Non-pigmented ciliary epithelial cell (primary cell): ENCODE measurements around the gene CPEB3.
"Not testable (repeated sequence)": the region's sequence is repeated elsewhere in the genome, so short reads cannot be mapped to it uniquely, and the experiment has no call there.

ENCODE experiments used
- DNase-seq: peaks from one replicate; pipeline ENCODE4 v3.0.0-alpha.2; 2010; ENCODE audit warnings: low read depth

CPEB3 gene

DNA sequence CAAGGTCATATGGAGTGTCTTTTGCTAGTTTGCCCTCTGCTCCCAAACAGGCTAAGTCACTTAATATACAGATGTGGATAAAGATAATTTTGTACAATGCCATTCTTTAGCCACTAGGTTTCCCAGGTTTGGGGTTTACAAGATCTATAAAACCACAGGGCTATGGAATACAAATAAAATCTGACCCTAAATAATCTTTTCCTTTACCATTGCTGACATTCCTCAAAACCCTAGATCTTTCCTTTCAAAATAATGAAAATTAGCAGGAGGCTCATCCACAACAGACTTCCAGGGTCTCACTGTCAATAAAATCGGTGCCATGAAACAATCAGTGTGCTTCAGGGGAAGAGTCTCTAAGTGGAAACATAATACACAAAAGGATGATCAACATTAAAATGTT lies 148.4 kb downstream of the CPEB3 start:
- DNase-seq = no peak

DNA sequence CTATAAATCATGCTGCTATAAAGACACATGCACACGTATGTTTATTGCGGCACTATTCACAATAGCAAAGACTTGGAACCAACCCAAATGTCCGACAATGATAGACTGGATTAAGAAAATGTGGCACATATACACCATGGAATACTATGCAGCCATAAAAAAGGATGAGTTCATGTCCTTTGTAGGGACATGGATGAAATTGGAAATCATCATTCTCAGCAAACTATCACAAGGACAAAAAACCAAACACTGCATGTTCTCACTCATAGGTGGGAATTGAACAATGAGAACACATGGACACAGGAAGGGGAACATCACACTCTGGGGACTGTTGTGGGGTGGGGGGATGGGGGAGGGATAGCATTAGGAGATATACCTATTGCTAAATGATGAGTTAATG lies 149.7 kb downstream of the CPEB3 start:
- DNase-seq = not testable (repeated sequence)

DNA sequence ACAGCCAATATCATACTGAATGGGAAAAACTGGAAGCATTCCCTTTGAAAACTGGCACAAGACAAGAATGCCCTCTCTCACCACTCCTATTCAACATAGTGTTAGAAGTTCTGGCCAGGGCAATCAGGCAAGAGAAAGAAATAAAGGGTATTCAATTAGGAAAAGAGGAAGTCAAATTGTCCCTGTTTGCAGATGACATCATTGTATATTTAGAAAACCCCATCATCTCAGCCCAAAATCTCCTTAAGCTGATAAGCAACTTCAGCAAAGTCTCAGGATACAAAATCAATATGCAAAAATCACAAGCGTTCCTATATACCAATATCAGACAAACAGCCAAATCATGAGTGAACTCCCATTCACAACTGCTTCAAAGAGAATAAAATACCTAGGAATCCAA lies 156.8 kb downstream of the CPEB3 start:
- DNase-seq = not testable (repeated sequence)

DNA sequence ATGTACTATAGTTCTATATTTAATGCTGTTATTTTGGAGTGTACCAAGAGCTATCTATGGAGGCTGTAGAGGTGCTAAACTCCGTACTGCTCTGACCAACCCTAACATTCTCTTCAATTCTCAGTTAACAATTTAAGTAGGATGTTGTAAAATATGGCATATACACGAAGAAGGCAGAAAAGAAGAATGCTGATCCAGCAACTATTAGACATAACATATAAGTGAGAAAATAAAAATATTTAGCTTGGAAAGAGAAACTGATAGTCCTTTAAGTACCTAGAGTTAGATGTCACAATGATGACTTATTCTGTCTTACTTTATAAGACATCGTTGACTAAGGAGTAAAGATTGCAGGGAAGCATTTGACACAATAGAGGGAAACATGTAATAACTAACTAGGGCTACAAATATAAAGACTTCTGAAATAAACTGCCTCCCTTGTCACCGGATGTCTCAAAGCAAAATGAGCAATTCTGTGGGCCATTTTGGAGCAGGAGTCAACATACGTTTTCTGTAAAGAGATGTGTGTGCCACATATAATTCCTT lies 159.5 kb downstream of the CPEB3 start:
- no peak for DNase-seq

DNA sequence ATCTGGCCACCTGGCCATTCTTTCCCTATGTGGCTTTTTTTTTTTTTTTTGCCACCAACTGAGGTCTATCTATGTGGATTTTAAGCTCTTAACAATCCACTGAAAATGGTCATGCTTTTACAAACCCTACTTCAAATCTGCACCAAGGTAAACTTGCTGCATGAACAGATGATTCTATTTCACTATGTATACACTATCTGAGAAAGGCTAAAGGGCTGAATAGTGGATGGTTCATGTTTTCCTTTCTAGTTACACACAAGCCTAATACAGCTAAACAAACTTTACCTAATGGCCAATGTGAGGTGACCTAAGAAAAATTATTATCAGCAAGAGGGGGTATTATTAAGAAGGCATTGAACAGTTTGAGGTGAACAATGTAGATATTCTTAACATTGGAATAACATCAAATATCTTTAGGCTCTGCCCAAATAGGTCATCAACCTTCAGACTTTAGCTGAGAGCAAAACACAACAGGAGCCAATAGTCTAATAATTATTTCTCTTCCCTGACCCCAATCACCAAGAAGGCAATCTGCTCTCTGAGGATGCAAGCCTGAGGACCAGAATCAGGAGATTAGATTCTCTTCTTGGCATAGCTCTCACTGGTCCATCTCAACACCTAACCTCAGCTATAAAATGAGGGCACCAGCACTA lies 160.1 kb downstream of the CPEB3 start:
- DNase-seq = no peak

DNA sequence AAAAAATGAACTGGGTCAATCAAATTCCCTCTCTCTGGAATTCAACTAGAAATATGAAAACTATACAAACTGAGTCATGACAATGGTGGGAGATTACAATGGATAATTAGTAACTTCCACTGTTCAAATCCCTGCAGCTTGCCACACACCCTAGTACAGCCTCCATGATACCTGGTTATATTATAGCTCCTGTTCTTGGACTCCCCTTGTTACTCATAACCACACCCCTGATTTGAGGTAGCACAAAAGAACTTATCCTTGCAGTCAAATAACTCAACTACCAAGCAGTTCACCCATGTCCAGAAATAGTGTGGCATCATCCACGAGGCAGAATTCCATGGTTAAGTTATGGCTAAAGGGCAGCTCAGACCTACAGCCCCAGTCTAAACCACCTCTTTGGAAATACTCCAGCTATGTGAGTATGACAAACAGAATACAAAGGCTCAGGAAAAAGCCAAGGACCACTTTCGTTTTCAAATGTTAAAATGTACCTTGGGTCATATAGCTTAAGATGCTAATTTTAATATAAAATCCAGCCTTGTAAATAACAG lies 164.7 kb downstream of the CPEB3 start:
- no peak for DNase-seq

DNA sequence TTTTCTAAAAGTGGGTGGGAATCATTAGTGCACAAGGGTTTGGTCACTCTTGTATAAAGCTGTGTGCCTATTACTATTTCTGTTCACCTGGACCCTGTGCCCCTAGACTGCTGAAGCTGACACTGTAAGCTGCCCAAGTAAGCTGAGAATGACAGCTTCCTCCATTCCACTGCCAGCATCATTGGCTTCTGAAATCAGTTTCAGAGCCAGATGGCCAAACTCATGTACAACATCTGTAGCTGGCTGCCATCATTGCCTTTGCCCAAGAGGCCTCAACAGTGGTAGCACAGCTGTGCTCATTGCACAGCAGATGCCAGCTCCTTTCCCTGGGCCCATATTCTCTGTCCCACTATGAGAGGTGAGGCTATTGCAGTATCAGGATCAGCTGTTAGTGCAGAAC lies 165.7 kb downstream of the CPEB3 start:
- DNase-seq = no peak

DNA sequence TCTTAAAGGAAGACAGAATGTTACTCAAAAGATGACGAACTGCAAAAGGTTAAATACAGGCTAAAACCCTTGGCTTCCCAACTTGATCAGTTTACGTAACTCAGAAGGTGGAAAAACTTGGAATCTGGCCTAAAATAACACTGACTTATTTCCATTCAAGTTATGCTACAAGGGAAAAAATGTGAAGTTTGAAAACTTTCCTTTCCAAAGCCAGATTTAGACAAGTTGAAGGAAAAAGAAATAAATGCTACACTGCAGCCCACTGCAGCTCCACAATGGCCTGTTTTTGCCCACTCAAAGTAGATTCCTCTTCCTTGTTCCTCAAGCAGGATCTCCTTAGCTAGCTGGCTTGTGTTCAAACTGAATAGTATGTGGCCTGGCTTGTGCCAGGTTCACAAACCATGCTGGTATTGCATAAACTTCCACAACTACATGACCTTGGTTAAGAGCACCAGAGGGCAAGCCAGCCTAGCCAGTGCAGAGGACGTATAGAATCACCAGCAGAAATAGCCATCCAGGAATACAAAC lies 166.2 kb downstream of the CPEB3 start:
- DNase-seq = peak; percentile 84

DNA sequence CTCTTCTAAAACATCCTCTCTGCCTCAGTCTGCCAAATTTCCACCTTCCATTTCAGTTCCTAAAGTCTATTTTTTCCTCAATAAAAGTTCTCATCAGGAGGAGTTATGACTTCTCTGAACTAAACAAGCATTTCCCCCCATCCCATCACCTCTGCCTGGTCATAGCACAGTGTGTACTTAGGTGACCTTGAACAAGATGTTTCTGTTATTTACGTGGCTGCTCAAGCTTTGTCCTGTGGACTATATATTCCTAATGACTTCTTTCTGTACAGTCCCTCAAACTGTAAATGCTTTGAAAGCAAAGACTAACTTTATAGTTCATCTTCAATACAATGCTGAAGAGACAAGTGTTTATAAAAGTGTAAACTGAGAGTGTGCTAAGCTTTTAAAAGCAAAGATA lies 166.9 kb downstream of the CPEB3 start:
- DNase-seq = no peak

DNA sequence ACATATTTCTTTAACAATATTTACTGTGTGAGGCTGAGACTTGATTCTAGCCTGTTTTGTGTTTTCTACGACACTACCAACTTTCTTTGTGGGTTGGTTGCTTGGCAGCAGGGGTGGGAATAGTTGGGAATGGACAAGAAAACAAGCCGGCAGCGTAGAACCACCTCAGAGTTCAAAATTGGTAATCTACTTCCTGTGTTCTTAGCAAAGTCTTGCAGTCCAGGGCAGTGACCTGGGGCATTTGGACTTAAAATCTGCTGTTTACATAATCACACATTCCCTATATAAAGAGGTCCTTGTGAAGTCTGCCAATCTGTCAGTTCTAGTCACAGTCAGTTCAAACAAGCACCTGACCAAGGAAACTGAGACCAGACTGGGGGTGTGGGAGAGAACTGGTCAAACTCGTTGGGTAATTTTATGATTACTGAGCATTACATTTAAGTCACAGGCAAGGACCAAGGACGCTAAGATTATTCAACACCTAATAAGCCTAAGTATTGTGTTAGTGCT lies 167.9 kb downstream of the CPEB3 start:
- DNase-seq = no peak

DNA sequence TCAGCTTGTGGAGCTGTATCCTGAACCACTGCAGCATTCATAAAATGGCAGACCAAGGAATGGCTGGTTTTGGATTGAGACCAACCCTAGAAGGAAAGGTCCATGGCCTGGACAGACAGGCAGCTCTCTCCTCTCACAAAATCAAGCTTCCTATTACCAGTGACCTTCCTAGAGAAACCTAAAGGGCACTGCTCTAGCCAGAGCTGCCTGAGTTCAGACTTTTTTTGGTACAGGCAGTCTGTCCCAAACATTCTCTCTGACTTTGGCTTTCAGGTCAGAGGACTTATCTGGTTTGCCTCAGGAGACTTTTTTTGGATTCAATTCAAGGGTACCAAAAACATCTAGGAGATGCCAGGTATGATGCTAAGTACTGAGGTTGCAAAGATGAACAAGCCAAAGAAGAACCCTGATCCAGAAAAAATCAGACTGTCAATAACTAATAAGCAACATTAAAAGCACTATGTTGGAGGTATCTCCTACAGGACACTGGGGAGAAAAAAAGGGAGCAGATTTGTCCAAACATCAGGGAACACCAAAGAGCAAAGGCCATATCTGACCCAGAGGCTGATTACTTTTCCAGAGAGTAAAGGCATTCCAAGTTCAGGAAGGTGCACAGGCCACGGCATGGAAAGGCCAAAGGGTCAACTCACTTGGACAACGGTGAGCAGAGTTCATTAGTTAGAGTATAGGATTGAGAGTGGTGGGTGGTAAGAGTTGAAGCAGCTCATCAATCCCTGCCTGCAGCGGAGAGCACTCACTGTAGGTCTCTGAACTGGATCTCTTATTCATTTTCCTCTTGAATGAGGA lies 169.0 kb downstream of the CPEB3 start:
- no peak for DNase-seq

DNA sequence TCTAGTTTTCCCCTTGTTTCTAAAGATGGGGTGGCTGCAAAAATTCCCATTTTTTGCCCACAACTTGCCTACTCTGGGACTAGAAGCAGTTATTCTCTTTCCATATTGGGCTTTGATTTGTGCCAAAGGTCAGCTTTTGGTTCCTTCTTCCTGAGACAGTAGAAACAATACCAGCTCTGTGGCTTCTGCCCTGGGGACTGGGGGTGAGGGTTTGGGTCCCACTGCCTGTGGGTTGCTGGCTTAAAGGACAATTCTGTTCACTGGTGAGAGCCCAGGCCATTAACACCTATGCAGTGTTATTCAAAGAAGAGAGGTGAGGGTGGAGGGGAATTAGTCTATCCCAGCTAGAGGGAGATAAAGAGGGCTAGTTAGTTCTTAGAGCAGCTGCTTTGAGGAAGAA lies 171.5 kb downstream of the CPEB3 start:
- DNase-seq = no peak

DNA sequence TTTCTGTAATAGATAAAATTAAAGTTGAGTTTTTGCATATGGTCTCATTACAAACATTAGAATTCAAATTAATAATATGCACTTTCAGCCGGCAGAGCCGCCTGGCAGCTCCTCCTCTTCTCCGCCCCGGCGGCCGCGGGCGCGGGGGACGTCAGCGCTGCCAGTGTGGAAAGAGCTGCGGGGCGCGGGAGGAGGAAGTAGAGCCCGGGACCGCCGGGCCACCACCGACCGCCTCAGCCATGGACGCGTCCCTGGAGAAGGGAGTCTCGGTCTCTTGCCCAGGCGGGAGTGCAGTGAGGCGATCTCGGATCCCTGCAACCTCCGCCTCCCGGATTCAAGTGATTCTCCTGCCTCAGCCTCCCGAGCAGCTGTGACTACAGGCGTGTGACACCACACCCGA lies 176.0 kb downstream of the CPEB3 start:
- DNase-seq = not testable (repeated sequence)

DNA sequence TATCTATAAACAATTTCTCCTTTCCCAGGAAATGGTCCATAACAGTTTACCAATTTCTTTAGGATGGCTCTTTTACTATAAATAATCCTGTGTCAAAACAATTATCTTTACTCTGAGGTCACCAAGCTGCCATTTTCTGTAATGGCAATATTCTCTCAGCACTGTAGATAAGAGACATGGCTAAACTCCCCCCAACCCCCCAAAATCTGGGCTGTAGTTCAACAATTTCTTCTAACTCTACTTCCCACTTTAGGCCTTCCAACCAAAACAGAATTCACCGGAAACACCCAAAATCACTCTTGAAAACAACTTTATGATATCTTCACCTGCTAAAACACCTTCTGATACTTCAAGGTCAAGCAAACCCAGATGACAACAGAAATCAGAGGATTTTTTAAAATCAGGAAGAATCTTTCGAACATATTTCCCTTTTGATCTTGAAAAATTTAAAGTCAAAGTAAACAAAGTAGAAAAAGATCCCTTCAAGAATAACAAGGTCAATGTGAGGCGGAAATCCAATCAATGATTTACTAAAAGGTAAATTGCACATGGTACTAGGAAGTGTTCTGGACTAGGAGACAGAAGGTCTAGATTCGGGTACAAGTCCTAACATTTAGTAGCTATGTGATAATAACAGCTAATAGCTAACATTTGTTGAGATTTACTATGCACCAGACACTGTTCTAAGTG lies 176.8 kb downstream of the CPEB3 start:
- no peak for DNase-seq

DNA sequence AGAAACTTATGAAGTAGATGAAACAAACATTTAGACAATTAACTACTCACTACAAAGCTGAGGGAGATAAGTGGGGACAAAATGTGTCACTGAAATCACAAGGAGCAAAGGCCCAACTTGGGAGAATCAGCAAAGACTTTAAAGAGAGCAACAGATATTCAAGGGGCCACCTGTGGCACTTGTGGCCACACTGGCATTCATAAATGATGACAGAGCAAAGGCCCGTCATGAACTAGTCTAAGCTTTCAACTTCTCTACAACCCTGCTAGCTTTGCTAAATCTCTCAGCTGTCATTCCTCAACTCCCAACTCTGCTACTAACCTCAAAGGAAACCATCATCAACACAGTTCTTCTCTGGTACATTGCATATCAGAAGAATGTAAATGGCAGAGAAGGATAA lies 178.4 kb downstream of the CPEB3 start:
- no peak for DNase-seq

DNA sequence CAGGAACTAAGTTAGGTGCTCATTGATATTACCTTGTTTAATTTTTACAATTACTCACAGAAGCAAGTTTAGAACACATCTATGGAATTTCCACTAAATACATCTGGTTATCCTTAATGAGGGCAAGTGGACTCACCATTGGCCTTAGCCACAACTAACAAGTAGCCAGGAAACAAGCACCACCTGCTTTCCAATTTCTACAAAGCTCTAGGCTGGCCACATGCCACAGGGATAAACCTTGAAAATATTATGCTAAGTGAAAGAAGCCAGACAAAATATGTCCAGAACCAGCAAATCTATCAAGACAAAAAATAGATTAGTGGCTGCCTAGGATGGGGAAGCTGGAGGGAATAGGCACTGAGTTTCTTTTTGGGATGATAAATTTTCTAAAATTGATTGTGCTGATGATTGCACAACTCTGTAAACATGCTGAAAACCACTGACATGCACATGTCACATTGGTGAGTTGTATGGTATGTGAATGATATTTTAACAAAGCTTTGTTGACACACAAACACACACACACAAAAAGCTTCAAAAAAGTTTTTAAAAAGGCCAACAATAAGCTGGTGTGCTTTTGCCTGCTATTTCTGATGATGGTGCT lies 179.4 kb downstream of the CPEB3 start:
- no peak for DNase-seq

DNA sequence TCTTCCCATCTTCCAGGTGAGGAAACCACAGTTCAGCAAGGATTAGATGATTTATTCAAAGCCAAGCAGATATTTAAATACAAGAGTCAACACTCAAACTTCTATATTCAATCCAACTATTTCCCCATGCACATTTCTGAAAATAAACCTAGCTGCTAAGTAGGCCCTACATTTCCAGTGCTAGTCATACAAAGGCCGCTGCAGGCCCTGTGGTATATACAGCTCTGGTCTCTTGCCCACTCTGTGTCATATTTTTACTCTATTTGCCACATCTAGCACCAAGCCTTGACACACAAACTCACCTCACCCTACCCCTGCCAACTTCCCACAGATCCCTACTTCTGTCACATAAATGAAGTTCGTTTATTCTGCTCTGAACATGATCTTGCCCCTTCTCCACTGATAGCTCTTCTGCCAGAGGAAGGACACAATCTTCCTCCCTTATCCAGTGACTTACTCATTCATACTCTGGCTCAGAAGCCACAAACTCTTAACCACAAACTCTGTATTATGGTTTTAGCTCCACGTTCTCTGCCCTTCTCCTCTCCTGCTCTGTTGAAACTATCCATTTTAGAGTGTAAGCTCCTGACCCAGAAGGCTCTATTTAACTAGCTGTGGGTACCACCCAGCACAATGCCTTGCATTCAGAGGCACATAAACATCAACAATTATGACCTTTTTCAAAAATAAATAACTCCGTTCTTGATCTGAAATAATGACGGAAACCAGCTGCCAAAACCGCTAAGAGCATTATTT lies 180.7 kb downstream of the CPEB3 start:
- DNase-seq = no peak

DNA sequence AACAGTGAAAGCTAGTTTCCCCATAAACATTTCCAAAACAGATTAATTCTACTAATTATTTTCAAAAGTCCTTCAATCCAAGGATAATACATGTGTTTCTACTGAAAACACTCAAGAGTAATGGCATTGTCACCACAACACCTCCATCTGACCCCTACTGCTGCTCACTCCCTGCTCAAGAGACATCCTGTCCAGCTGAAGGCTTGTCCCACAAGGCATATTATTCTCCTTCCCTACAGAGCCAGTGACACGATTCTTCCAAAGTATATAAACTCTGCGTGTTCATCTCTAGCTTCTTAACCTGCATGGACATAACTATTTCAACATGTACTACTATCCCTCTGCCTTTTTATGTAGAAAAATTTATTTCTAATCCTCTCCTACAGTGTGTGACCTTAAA lies 182.1 kb downstream of the CPEB3 start:
- no peak for DNase-seq

DNA sequence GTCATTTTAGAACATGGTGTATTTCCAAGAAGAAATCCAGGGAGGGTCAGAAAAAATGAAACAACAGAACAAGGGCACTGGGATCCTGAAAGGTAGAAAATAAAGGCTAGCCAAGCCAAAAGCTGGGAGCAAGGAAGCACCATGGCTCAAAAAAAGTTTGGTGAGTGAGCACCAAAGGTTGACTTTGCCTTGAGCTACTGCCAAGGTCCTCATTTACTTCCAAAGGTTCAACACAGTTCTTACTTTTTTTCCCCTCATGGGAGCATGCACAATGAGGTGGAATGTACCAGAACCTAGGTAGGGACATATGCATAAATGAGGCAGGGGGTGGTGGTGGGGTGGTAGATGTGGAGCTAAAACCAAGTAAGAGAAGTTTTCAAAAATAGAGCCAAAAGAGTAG lies 182.8 kb downstream of the CPEB3 start:
- DNase-seq = no peak

DNA sequence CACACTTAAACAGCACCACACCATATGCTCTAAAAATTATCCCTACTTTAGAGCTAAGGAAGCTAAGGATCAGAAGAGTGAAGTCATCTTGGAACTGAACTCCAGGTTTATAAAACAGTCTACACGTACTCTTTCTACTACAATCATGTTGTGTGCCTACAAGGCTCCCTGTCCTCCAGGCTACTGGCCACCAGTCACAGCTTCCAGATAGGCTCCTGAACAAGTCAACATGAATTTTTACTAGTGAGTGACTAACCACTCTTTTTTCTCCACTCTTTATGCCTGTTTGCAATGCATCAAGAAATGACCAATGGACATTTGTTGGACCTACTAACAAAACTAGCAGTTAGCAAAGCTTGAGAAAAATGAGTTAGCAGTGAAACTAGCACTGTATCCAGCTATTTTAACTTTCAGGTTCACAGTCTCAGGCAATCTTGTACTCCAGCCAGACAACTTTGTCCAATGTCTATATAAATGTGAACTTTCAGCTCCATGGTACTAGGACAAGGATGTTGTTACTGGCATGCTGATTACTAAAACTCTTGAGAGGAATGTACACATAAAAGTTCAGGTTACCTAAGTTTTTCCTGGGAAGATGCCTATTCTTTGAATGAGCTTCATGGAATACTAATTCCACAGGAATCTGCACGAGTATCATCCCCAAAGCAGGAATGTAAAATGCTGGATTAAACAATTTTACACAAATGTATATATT lies 187.3 kb downstream of the CPEB3 start:
- no peak for DNase-seq
